SK-N-SH treated with all-trans-retinoic acid at 6 μM for 48 hours (cell line): ENCODE results near the gene NRXN3.

Source experiments
- CREB5 ChIP-seq: fragments of 250-450 bp; sonication (Bioruptor Pico); IDR thresholded peaks from 2 replicates; pipeline ENCODE4 v1.5.1; 2020; ENCODE audit warnings: low read depth, mild to moderate bottlenecking, moderate library complexity
- PATZ1 ChIP-seq: fragments of 250-450 bp; sonication (Bioruptor Pico); IDR thresholded peaks from 2 replicates; pipeline ENCODE4 v1.8.0; 2020; ENCODE audit warnings: mild to moderate bottlenecking, moderate library complexity, borderline replicate concordance
- TF ChIP-seq, protein P1 (sequence below): fragments of 250-450 bp; sonication (Bioruptor Pico); IDR thresholded peaks from 2 replicates; pipeline ENCODE4 v1.8.0; 2021; ENCODE audit warnings: low read depth, mild to moderate bottlenecking, moderate library complexity, borderline replicate concordance

DNA sequence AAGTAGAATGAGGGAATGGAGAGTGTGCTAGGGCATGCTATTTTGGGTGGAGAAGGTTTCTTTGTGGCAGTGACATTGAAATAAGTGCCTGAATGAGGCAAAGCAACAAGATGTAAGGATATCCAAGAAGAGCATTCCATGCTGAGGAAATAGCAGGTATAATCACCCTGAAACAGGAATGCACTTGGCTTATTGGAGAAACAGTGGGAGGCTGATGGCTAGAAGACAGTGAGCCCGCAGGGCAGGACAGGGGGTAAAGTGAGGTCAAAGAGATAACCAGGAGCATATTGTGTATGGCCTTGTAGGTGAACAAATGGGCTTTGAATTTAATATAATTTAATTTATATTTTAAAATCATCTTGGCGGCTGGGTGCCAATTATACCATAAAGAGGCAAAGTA lies 1164.1 kb downstream of the NRXN3 start:
- TF ChIP-seq, protein P1, sequence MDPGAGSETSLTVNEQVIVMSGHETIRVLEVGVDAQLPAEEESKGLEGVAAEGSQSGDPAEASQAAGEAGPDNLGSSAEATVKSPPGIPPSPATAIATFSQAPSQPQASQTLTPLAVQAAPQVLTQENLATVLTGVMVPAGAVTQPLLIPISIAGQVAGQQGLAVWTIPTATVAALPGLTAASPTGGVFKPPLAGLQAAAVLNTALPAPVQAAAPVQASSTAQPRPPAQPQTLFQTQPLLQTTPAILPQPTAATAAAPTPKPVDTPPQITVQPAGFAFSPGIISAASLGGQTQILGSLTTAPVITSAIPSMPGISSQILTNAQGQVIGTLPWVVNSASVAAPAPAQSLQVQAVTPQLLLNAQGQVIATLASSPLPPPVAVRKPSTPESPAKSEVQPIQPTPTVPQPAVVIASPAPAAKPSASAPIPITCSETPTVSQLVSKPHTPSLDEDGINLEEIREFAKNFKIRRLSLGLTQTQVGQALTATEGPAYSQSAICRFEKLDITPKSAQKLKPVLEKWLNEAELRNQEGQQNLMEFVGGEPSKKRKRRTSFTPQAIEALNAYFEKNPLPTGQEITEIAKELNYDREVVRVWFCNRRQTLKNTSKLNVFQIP (CRISPR knock-in tag) = no peak
- no peak for TF ChIP-seq PATZ1
- TF ChIP-seq CREB5 (CRISPR knock-in tag) = no peak
